H1 (cell line): Measurements from ENCODE around the gene ISG20L2. TPM values are rescaled to one million over a fixed set of nuclear protein-coding genes. Genes with fewer than 3 reads are reported as not detected.

Experiments used
- CTCF ChIA-PET: fragments of 300-600 bp; sonication (Branson Sonifier 250); formaldehyde crosslinking; loops from one replicate; lab custom pipeline; 2021; ENCODE audit not compliant: partially characterized antibody; lab: Charles Lee
- POLR2A ChIA-PET: fragments of 300-600 bp; sonication (Branson Sonifier 250); formaldehyde crosslinking; loops from one replicate; lab custom pipeline; 2021; ENCODE audit warnings: inconsistent platforms; ENCODE audit not compliant: partially characterized antibody; lab: Charles Lee
- DNase-seq, 2 experiments: peaks; one replicate each; pipeline versions ENCODE4 v3.0.0 to v3.0.0-alpha.2; 2010 to 2022; ENCODE audit warnings: low spot score in 2 of 2, low read depth in 1 of 2, mixed read lengths in 1 of 2
- FAIRE-seq: peaks from 2 replicates; lab custom pipeline; 2011; peaks lifted over from hg19 to GRCh38; lab: Jason Lieb, UNC
- H2AFZ ChIP-seq: 2 replicates; pipeline ENCODE4 v1.8.1; 2012; ENCODE audit warnings: low read length, inconsistent platforms
- H2AK5ac ChIP-seq: 2 replicates; pipeline ENCODE4 v1.6.1; 2013; ENCODE audit warnings: low read depth, low read length
- H2BK120ac ChIP-seq: replicated peaks from 2 replicates; pipeline ENCODE3; 2013; ENCODE audit warnings: low read depth, low read length, inconsistent platforms
- H2BK12ac ChIP-seq: 2 replicates; pipeline ENCODE4 v1.6.1; 2013; ENCODE audit warnings: low read depth, low read length
- H2BK15ac ChIP-seq: 2 replicates; pipeline ENCODE4 v1.6.1; 2013; ENCODE audit warnings: low read length
- H2BK20ac ChIP-seq: 2 replicates; pipeline ENCODE4 v1.6.1; 2013; ENCODE audit warnings: low read length
- H2BK5ac ChIP-seq: 2 replicates; pipeline ENCODE4 v1.6.1; 2013; ENCODE audit warnings: low read depth, low read length
- H3K14ac ChIP-seq: 2 replicates; pipeline ENCODE4 v1.6.1; 2013; ENCODE audit warnings: inconsistent platforms; ENCODE audit not compliant: insufficient read length
- H3K18ac ChIP-seq: 2 replicates; pipeline ENCODE4 v1.6.1; 2013; ENCODE audit warnings: low read length; ENCODE audit errors: extremely low read depth
- H3K23ac ChIP-seq: 2 replicates; pipeline ENCODE4 v1.6.1; 2013; ENCODE audit warnings: inconsistent platforms; ENCODE audit not compliant: insufficient read length
- H3K23me2 ChIP-seq: 2 replicates; pipeline ENCODE4 v1.6.1; 2013; ENCODE audit warnings: low read depth, low read length
- H3K27ac ChIP-seq: 2 replicates; pipeline ENCODE4 v1.6.1; 2011; ENCODE audit warnings: low read depth, low read length, inconsistent platforms
- H3K27me3 ChIP-seq, 4 experiments: replicated peaks in 1 of 4; 1 replicate in 1 of 4; 2 replicates in 3 of 4; pipeline versions ENCODE4 v1.6.1 to v1.8.1; 2011 to 2013; ENCODE audit warnings: low read length in 3 of 4, mild to moderate bottlenecking in 3 of 4, inconsistent platforms in 2 of 4, mixed read lengths in 2 of 4, moderate library complexity in 1 of 4; ENCODE audit not compliant: control insufficient read depth in 3 of 4, insufficient read depth in 3 of 4; ENCODE audit errors: extremely low read depth in 1 of 4
- H3K36me3 ChIP-seq, 4 experiments: 2 replicates each; pipeline versions ENCODE4 v1.6.1 to v1.8.1; 2011 to 2013; ENCODE audit warnings: mild to moderate bottlenecking in 4 of 4, low read length in 3 of 4, moderate library complexity in 2 of 4, control low read depth in 1 of 4, inconsistent platforms in 1 of 4; ENCODE audit not compliant: insufficient read depth in 4 of 4, control insufficient read depth in 2 of 4
- H3K4ac ChIP-seq: replicated peaks from 2 replicates; pipeline ENCODE3; 2013; ENCODE audit warnings: low read length, low read depth, mixed read lengths, inconsistent platforms; ENCODE audit not compliant: insufficient read length
- H3K4me1 ChIP-seq, 4 experiments: replicated peaks in 1 of 4; 1 replicate in 1 of 4; 2 replicates in 3 of 4; pipeline versions ENCODE4 v1.6.1 to v1.8.1; 2011 to 2013; ENCODE audit warnings: low read length in 3 of 4, inconsistent platforms in 2 of 4, mixed read lengths in 1 of 4; ENCODE audit not compliant: insufficient read depth in 4 of 4, control insufficient read depth in 3 of 4
- H3K4me2 ChIP-seq, 2 experiments: 2 replicates each; pipeline versions ENCODE4 v1.6.1 to v1.8.1; 2011 to 2013; ENCODE audit warnings: low read depth in 2 of 2, low read length in 2 of 2, control low read depth in 1 of 2, inconsistent platforms in 1 of 2, mild to moderate bottlenecking in 1 of 2; ENCODE audit not compliant: insufficient read depth in 1 of 2
- H3K4me3 ChIP-seq, 4 experiments: fragments of 200-600, 300-600 bp in 1 of 4; sonication (generic), shearing (Covaris generic), sonication (Bioruptor Twin) in 1 of 4; 2 replicates each; pipeline versions ENCODE4 v1.5.1 to v1.8.1; 2011 to 2016; ENCODE audit warnings: low read length in 4 of 4, low read depth in 3 of 4, control low read depth in 2 of 4, inconsistent platforms in 2 of 4, mild to moderate bottlenecking in 2 of 4, mixed read lengths in 1 of 4, moderate library complexity in 1 of 4; ENCODE audit not compliant: insufficient read depth in 2 of 4; ENCODE audit errors: extremely low read depth in 1 of 4
- H3K56ac ChIP-seq: replicated peaks from 2 replicates; pipeline ENCODE3; 2013; ENCODE audit warnings: low read depth, mild to moderate bottlenecking, mixed read lengths, low read length, inconsistent platforms; ENCODE audit not compliant: insufficient read length
- H3K79me1 ChIP-seq: 2 replicates; pipeline ENCODE4 v1.6.1; 2013; ENCODE audit warnings: low read depth, low read length, control low read depth
- H3K79me2 ChIP-seq, 2 experiments: 2 replicates each; pipeline versions ENCODE4 v1.6.1 to v1.8.1; 2012 to 2013; ENCODE audit warnings: low read length in 2 of 2, mild to moderate bottlenecking in 2 of 2, inconsistent platforms in 1 of 2; ENCODE audit not compliant: insufficient read depth in 2 of 2, control insufficient read depth in 1 of 2
- H3K9ac ChIP-seq, 4 experiments: replicated peaks in 1 of 4; 1 replicate in 1 of 4; 2 replicates in 3 of 4; pipeline versions ENCODE4 v1.6.1 to v1.8.1; 2011 to 2013; ENCODE audit warnings: low read depth in 3 of 4, low read length in 3 of 4, control low read depth in 2 of 4, mild to moderate bottlenecking in 2 of 4, moderate library complexity in 2 of 4, inconsistent platforms in 1 of 4; ENCODE audit errors: extremely low read depth in 1 of 4
- H3K9me3 ChIP-seq, 2 experiments: 2 replicates each; pipeline versions ENCODE4 v1.6.1 to v1.8.1; 2012 to 2013; ENCODE audit warnings: mild to moderate bottlenecking in 2 of 2, moderate library complexity in 2 of 2, control low read depth in 1 of 2, inconsistent platforms in 1 of 2, low read depth in 1 of 2, low read length in 1 of 2, mixed read lengths in 1 of 2; ENCODE audit not compliant: insufficient read depth in 2 of 2
- H4K20me1 ChIP-seq, 2 experiments: replicated peaks in 1 of 2; 2 replicates each; pipeline versions ENCODE3 to v1.8.1; 2011 to 2013; ENCODE audit warnings: inconsistent platforms in 2 of 2, low read length in 2 of 2, mild to moderate bottlenecking in 1 of 2; ENCODE audit not compliant: insufficient read depth in 2 of 2, control insufficient read depth in 1 of 2
- H4K5ac ChIP-seq: 2 replicates; pipeline ENCODE4 v1.6.1; 2013; ENCODE audit warnings: low read length, low read depth, mixed read lengths, inconsistent platforms; ENCODE audit not compliant: insufficient read length
- H4K8ac ChIP-seq: 2 replicates; pipeline ENCODE4 v1.8.0; 2013; ENCODE audit warnings: mild to moderate bottlenecking, moderate library complexity, low read length, inconsistent platforms; ENCODE audit not compliant: insufficient read depth; ENCODE audit errors: extremely low read depth
- H4K91ac ChIP-seq: replicated peaks from 2 replicates; pipeline ENCODE3; 2013; ENCODE audit warnings: low read length, mixed read lengths, inconsistent platforms; ENCODE audit not compliant: insufficient read length
- ASH2L ChIP-seq: fragments of 200-600, 300-600 bp; sonication (generic); IDR thresholded peaks from one replicate; pipeline ENCODE4 v1.7.1; 2017; ENCODE audit warnings: low read length
- ATF2 ChIP-seq: IDR thresholded peaks from 2 replicates; pipeline ENCODE4 v1.6.1; 2012; ENCODE audit warnings: low read length, inconsistent platforms
- CREB1 ChIP-seq: IDR thresholded peaks from 2 replicates; pipeline ENCODE4 v1.6.1; 2012; ENCODE audit warnings: inconsistent platforms
- MAFK ChIP-seq: IDR thresholded peaks from 2 replicates; pipeline ENCODE4 v1.6.1; 2012; ENCODE audit warnings: low read depth, mild to moderate bottlenecking, improper control_type of control experiment, low read length
- MAX ChIP-seq: IDR thresholded peaks from 2 replicates; pipeline ENCODE4 v1.6.1; 2012; ENCODE audit warnings: inconsistent platforms
- SP1 ChIP-seq: IDR thresholded peaks from 2 replicates; pipeline ENCODE4 v1.6.1; 2011; ENCODE audit warnings: low read depth, low read length
- SP2 ChIP-seq: IDR thresholded peaks from 2 replicates; pipeline ENCODE4 v1.6.1; 2012; ENCODE audit warnings: mild to moderate bottlenecking, low read length, inconsistent platforms
- SRF ChIP-seq: IDR thresholded peaks from 2 replicates; pipeline ENCODE4 v1.6.1; 2011; ENCODE audit warnings: mild to moderate bottlenecking, low read depth, low read length, moderate library complexity
- USF2 ChIP-seq: IDR thresholded peaks from 2 replicates; pipeline ENCODE4 v1.6.1; 2011; ENCODE audit warnings: low read length, improper control_type of control experiment
- WGBS, 2 experiments: shearing (Covaris generic) in 1 of 2; methylation state at CpG; one replicate each; pipeline versions ENCODE4 v1.1.6 to v1.1.7; 2013 to 2015; ENCODE audit warnings: low lambda C conversion rate in 2 of 2, mixed read lengths in 2 of 2, inconsistent platforms in 1 of 2, low coverage in 1 of 2, missing lambda C conversion rate in 1 of 2; ENCODE audit not compliant: insufficient replicate concordance in 2 of 2, insufficient coverage in 1 of 2, insufficient read length in 1 of 2; ENCODE audit errors: extremely low coverage in 1 of 2, missing lambda C conversion rate in 1 of 2; 5-methylcytosine and 5-hydroxymethylcytosine counted together
- polyA plus RNA-seq, 7 experiments: library from polyadenylated mRNA; depleted of rRNA in 3 of 7; stranded (reverse) in 5 of 7; unstranded in 2 of 7; fragments of >200 nt in 5 of 7; fragments of 200-250 nt in 2 of 7; gene quantifications; 1 replicate in 5 of 7; 2 replicates in 1 of 7; 4 replicates in 1 of 7; pipeline versions ENCODE4 v1.2.1 to v1.2.3, GENCODE V29; 2011 to 2013; ENCODE audit warnings: missing spikeins in 2 of 7, mixed read lengths in 2 of 7
- total RNA-seq: library from RNA; stranded (reverse); fragmentation: NEBNext Ultra II Directional; extraction: Animal tissue kit (Norgen Biotek cat#: 25700); gene quantifications from 2 replicates; pipeline ENCODE4 v1.2.1, GENCODE V29; 2021

The ISG20L2 gene
- total and polyA plus RNA-seq, 2 of the 8 experiments (the other 6 are each of a cell fraction or from before 2014, with no cell fraction given): 47.5 to 53.0 TPM

- Histone ChIP-seq H3K23ac (no peak overlapping the region), H3K14ac (no peak overlapping the region), H3K9me3 (no peaks in the 10 kb centered on the region), H3K4me1 (peaks cover 27 to 64% (median 46%) of the 10 kb centered on the region in 4 experiments), H3K27ac (peak overlapping the region; percentile 57; the same call in 1 of the 2 replicates), H3K9ac (0 out of 7 replicates have a peak overlapping the region, but pooled peaks of 2 of the 4 experiments have one; percentile 25 to 46), H3K36me3 (no peaks in the 10 kb centered on the region), H4K20me1 (peaks cover under 1 to 7% of the 10 kb centered on the region in 2 experiments), H2BK20ac (peak overlapping the region; percentile 63; the same call in 1 of the 2 replicates), H3K27me3 (peaks cover 0 to 19% (median 8%) of the 10 kb centered on the region in 4 experiments; a peak in 4 of 7 replicates), H2AK5ac (no peak overlapping the region), H3K79me1 (no peaks in the 10 kb centered on the region), H4K5ac (peak overlapping the region; percentile 82), H3K56ac (peak overlapping the region; percentile 32), H3K4me2 (peak overlapping the region; percentile 77 to 94), H2BK12ac (peak overlapping the region; percentile 99), H2BK120ac (peak overlapping the region; percentile 77), H3K79me2 (peaks cover 7 to 18% of the 10 kb centered on the region in 2 experiments; a peak in 2 of 4 replicates), H2AFZ (no peak overlapping the region), H2BK5ac (peak overlapping the region; percentile 99; the same call in 1 of the 2 replicates), H4K8ac (peak overlapping the region; percentile 91; the same call in 1 of the 2 replicates), H3K18ac (peak overlapping the region; percentile 98), H3K4me3 (peak overlapping the region in 3 of 4 experiments; percentile 21 to 80 (median 30); a peak in 6 of 8 replicates), H3K4ac (peak overlapping the region; percentile 98), H4K91ac (peak overlapping the region; percentile 94), H3K23me2 (peaks cover 31% of the 10 kb centered on the region; the same call in 1 of the 2 replicates), H2BK15ac (no peak overlapping the region)
- FAIRE-seq: peak; percentile 90
- peak in 1 of 2 experiments; percentile 76 for DNase-seq
- CTCF ChIA-PET: interaction anchor here (0.8 to 66.0 kb wide), 9 partner anchors 3 to 182 kb away, joined by 3 to 4284 read pairs (median 18); partner anchors contain the start of genes CRABP2, INSRR, ISG20L2 and METTL25B
- 8% methylated on average over 4 of the region's 4 CpGs; no CpG with 5 or more reads in 1 of the 2 experiments for WGBS, 2 experiments
- POLR2A ChIA-PET: interaction anchor here (0.9 to 16.9 kb wide), 15 partner anchors 8 to 216 kb away, joined by 3 to 530 read pairs (median 7); partner anchors contain the start of genes HDGF, ISG20L2, METTL25B and MRPL24
- TF ChIP-seq CREB1 (0 out of 2 replicates have a peak, but pooled peaks have one; percentile 15), ATF2 (peak; percentile 30; the same call in 1 of the 2 replicates), USF2 (no peak), MAFK (no peak), MAX (0 out of 2 replicates have a peak, but pooled peaks have one; percentile 29), SRF (no peak), ASH2L (peak; percentile 70), SP1 (peak; percentile 70; the same call in 1 of the 2 replicates), SP2 (no peak)
Measured at GRCh38 chr1:156708218-156708661, 20.3 kb downstream of the ISG20L2 start.
